ENCODE data around the gene SGMS1. TPM values are rescaled to one million over a fixed set of nuclear protein-coding genes. Genes with fewer than 3 reads are reported as not detected.
"Not testable (repeated sequence)": the region's sequence is repeated elsewhere in the genome, so short reads cannot be mapped to it uniquely, and the experiment has no call there.

Gene SGMS1
- total and polyA plus RNA-seq, 2 donors from 2014 or later, result 13.6 to 100 TPM

DNA sequence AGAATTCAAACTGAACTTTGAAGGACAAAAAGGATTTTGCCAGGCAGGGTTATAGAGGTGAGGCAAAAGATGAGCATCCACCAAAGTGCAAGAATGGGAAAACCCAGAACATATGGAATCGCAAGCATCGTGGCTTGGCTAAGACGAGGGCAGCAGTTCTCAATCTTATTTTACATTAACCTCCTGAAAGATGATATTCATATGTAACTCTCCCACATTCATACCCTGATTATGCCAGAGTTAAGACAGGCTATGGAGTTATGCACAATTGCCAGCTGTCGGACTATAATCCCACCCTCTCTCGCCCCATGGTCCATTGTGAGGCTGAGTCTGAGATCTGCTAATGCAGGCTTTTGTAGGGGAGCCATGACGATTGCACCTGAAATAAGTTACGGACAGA lies 351.2 kb downstream of the SGMS1 start:
- intact Hi-C loops (cut with DNase I), result no loop called here
- FAIRE-seq (no peak), DNase-seq (no peak)
- H3K9me3 ChIP-seq (ENCODE audit: control insufficient read depth in 2 of 3, insufficient read depth in 1 of 3, low read length in 3 of 3), result no peaks in the 10 kb centered on the region
- no peaks in the 10 kb centered on the region for H3K4me1 ChIP-seq (ENCODE audit: control insufficient read depth in 2 of 3, insufficient read depth in 2 of 3, low read depth in 1 of 3, low read length in 3 of 3)
- H3K36me3 ChIP-seq (ENCODE audit: control insufficient read depth in 2 of 3, insufficient read depth in 3 of 3, low read length in 3 of 3), result no peaks in the 10 kb centered on the region
- no peaks in the 10 kb centered on the region for H3K27me3 ChIP-seq (ENCODE audit: control insufficient read depth, insufficient read depth, low read length)
- no peak overlapping the region for H3K9ac ChIP-seq (ENCODE audit: low read length in 3 of 3)
- H3K4me3 ChIP-seq (ENCODE audit: low read length in 3 of 3), result no peak overlapping the region
- H3K27ac ChIP-seq (ENCODE audit: low read depth in 2 of 2, low read length in 2 of 2), result no peak overlapping the region
- TF ChIP-seq, protein P1, sequence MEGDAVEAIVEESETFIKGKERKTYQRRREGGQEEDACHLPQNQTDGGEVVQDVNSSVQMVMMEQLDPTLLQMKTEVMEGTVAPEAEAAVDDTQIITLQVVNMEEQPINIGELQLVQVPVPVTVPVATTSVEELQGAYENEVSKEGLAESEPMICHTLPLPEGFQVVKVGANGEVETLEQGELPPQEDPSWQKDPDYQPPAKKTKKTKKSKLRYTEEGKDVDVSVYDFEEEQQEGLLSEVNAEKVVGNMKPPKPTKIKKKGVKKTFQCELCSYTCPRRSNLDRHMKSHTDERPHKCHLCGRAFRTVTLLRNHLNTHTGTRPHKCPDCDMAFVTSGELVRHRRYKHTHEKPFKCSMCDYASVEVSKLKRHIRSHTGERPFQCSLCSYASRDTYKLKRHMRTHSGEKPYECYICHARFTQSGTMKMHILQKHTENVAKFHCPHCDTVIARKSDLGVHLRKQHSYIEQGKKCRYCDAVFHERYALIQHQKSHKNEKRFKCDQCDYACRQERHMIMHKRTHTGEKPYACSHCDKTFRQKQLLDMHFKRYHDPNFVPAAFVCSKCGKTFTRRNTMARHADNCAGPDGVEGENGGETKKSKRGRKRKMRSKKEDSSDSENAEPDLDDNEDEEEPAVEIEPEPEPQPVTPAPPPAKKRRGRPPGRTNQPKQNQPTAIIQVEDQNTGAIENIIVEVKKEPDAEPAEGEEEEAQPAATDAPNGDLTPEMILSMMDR (IDR thresholded peaks at IDR 0.05; ENCODE audit: borderline replicate concordance, extremely low read depth, insufficient read depth), result no peak

DNA sequence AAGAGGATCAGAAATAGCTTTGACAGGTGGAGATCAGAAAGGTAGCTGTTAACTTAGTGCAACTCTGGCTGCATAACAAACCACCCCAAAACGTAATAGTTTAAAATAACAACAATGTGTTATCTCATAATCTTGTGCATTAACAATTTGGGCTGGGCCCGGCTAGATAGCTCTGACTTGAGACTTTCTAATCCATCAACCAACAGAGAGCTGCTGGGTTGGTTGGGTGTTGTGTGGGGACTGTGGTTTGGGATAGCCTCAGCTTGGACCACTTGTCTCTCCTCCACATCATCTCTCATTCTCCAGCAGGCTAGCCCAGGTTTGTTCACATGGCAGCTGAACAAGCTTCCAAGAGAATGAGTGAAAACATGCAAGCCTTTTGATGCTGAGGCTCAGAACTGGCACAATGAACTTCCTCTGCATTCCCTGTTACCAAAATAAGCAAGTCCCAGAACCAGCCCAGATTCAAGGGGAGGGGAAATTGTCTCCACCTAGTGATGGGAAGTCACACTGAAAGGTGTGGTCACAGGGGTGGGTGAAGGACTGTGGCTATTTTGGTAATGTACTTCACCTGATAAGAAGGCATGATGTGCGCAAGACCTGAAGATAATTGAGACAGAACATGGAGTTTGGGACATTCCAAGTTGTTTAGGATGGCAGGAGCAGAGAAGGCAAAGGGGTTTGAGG lies 352.0 kb downstream of the SGMS1 start:
- no peaks in the 10 kb centered on the region for H3K36me3 ChIP-seq (ENCODE audit: control insufficient read depth in 2 of 3, insufficient read depth in 3 of 3, low read length in 3 of 3)
- H3K27me3 ChIP-seq (ENCODE audit: control insufficient read depth, insufficient read depth, low read length), result no peaks in the 10 kb centered on the region
- intact Hi-C loops (cut with DNase I), result no loop called here
- H3K4me1 ChIP-seq (ENCODE audit: control insufficient read depth in 2 of 3, insufficient read depth in 2 of 3, low read depth in 1 of 3, low read length in 3 of 3), result no peaks in the 10 kb centered on the region
- DNase-seq (no peak), FAIRE-seq (no peak)
- TF ChIP-seq, protein P1 (IDR thresholded peaks at IDR 0.05; ENCODE audit: borderline replicate concordance, extremely low read depth, insufficient read depth), result no peak
- H3K27ac ChIP-seq (ENCODE audit: low read depth in 2 of 2, low read length in 2 of 2), result no peak overlapping the region
- H3K9me3 ChIP-seq (ENCODE audit: control insufficient read depth in 2 of 3, insufficient read depth in 1 of 3, low read length in 3 of 3), result no peaks in the 10 kb centered on the region
- H3K9ac ChIP-seq (ENCODE audit: low read length in 3 of 3), result no peak overlapping the region
- H3K4me3 ChIP-seq (ENCODE audit: low read length in 3 of 3), result no peak overlapping the region

DNA sequence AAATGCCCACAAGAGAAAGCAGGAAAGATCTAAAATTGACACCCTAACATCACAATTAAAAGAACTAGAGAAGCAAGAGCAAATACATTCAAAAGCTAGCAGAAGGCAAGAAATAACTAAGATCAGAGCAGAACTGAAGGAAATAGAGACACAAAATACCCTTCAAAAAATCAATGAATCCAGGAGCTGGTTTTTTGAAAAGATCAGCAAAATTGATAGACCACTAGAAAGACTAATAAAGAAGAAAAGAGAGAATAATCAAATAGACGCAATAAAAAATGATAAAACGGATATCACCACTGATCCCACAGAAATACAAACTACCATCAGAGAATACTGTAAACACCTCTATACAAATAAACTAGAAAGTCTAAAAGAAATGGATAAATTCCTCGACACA lies 355.9 kb downstream of the SGMS1 start:
- H3K27ac ChIP-seq (ENCODE audit: low read depth in 2 of 2, low read length in 2 of 2); H3K27me3 ChIP-seq (ENCODE audit: control insufficient read depth, insufficient read depth, low read length); DNase-seq; H3K4me1 ChIP-seq (ENCODE audit: control insufficient read depth in 2 of 3, insufficient read depth in 2 of 3, low read depth in 1 of 3, low read length in 3 of 3); H3K4me3 ChIP-seq (ENCODE audit: low read length in 3 of 3); H3K36me3 ChIP-seq (ENCODE audit: control insufficient read depth in 2 of 3, insufficient read depth in 3 of 3, low read length in 3 of 3); intact Hi-C loops (cut with DNase I); FAIRE-seq; H3K9ac ChIP-seq (ENCODE audit: low read length in 3 of 3); H3K9me3 ChIP-seq (ENCODE audit: control insufficient read depth in 2 of 3, insufficient read depth in 1 of 3, low read length in 3 of 3): not testable (repeated sequence)

DNA sequence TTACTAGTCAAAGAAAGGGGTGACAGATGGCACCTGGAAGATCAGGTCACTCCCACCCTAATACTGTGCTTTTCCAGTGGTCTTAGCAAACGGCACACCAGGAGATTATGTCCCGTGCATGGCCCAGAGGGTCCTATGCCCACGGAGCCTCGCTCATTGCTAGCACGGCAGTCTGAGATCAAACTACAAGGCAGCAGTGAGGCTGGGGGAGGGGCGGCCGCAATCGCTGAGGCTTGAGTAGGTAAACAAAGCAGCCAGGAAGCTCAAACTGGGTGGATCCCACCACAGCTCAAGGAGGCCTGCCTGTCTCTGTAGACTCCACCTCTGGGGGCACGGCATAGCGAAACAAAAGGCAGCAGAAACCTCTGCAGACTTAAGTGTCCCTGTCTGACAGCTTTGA lies 361.1 kb downstream of the SGMS1 start:
- H3K4me3 ChIP-seq (ENCODE audit: low read length in 3 of 3); H3K36me3 ChIP-seq (ENCODE audit: control insufficient read depth in 2 of 3, insufficient read depth in 3 of 3, low read length in 3 of 3); H3K9ac ChIP-seq (ENCODE audit: low read length in 3 of 3); H3K4me1 ChIP-seq (ENCODE audit: control insufficient read depth in 2 of 3, insufficient read depth in 2 of 3, low read depth in 1 of 3, low read length in 3 of 3); DNase-seq; H3K27me3 ChIP-seq (ENCODE audit: control insufficient read depth, insufficient read depth, low read length); FAIRE-seq; H3K27ac ChIP-seq (ENCODE audit: low read depth in 2 of 2, low read length in 2 of 2); intact Hi-C loops (cut with DNase I); H3K9me3 ChIP-seq (ENCODE audit: control insufficient read depth in 2 of 3, insufficient read depth in 1 of 3, low read length in 3 of 3): not testable (repeated sequence)
